HCT116 (cell line): Measurements from ENCODE around the gene SDK2. TPM values are rescaled to one million over a fixed set of nuclear protein-coding genes. Genes with fewer than 3 reads are reported as not detected.

Experiments used
- ATAC-seq: fragments of 200-7000 bp; cut with Tn5 transposase; 2 replicates; pipeline ENCODE4 v1.9.1; 2020; ENCODE audit warnings: mild to moderate bottlenecking, moderate library complexity
- BruUV-seq: library from RNA; stranded (reverse); fragments of 400-500 nt; replicated peaks from 2 replicates; lab custom pipeline; 2021; lab: Mats Ljungman, UMichigan
- CTCF ChIA-PET: fragments of 300-600 bp; sonication (Branson Sonifier 250); formaldehyde crosslinking; loops from one replicate; lab custom pipeline; 2021; ENCODE audit warnings: antibody characterized with exemption; lab: Charles Lee
- POLR2A ChIA-PET: fragments of 300-600, 350-600 bp; sonication (Branson Sonifier 250); formaldehyde crosslinking; loops from one replicate; lab custom pipeline; 2021; ENCODE audit warnings: antibody characterized with exemption; lab: Charles Lee
- RAD21 ChIA-PET, 2 experiments: fragments of 300-600 bp; sonication (Branson Sonifier 250); formaldehyde crosslinking; loops; one replicate each; lab custom pipeline; 2023; ENCODE audit warnings: low total read pairs in 2 of 2; ENCODE audit not compliant: uncharacterized antibody in 2 of 2, unreplicated experiment in 2 of 2, low non-redundant PET in 1 of 2; lab: Charles Lee
- DNase-seq: peaks from one replicate; pipeline ENCODE4 v3.0.0-alpha.2; 2010; ENCODE audit warnings: low read depth, low spot score
- H2AFZ ChIP-seq: fragments of 200-600 bp; shearing (Covaris generic), sonication (generic); 2 replicates; pipeline ENCODE4 v1.6.1; 2017; ENCODE audit warnings: low read depth, mixed run types, mixed read lengths, antibody characterized with exemption, low read length; ENCODE audit not compliant: poor library complexity, severe bottlenecking
- H3K27ac ChIP-seq: 2 replicates; pipeline ENCODE4 v1.5.1; 2012; ENCODE audit warnings: low read depth, low read length
- H3K27me3 ChIP-seq: fragments of 200-600 bp; sonication (generic); 2 replicates; pipeline ENCODE4 v1.6.1; 2016; ENCODE audit warnings: mixed run types, low read length, mixed read lengths; ENCODE audit not compliant: insufficient read depth
- H3K36me3 ChIP-seq, 2 experiments: fragments of 200-500 bp in 1 of 2; fragments of 200-600 bp in 1 of 2; sonication (Bioruptor generic) in 1 of 2; sonication (generic) in 1 of 2; 2 replicates each; pipeline versions ENCODE4 v1.5.1 to v1.6.1; 2014 to 2016; ENCODE audit warnings: low read length in 2 of 2, inconsistent platforms in 1 of 2, mixed read lengths in 1 of 2, mixed run types in 1 of 2; ENCODE audit not compliant: insufficient read depth in 2 of 2, control insufficient read depth in 1 of 2
- H3K4me1 ChIP-seq, 2 experiments: fragments of 200-600 bp in 1 of 2; sonication (generic) in 1 of 2; 2 replicates each; pipeline versions ENCODE4 v1.5.1 to v1.6.1; 2012 to 2017; ENCODE audit warnings: low read length in 2 of 2, inconsistent platforms in 1 of 2, mild to moderate bottlenecking in 1 of 2, mixed read lengths in 1 of 2, mixed run types in 1 of 2, moderate library complexity in 1 of 2; ENCODE audit not compliant: insufficient read depth in 2 of 2, control insufficient read depth in 1 of 2
- H3K4me2 ChIP-seq: fragments of 200-600 bp; sonication (generic); 2 replicates; pipeline ENCODE4 v1.6.1; 2017; ENCODE audit warnings: mixed run types, low read length, mixed read lengths
- H3K4me3 ChIP-seq, 2 experiments: fragments of 200-600 bp in 1 of 2; sonication (generic) in 1 of 2; replicated peaks in 1 of 2; 2 replicates each; pipeline ENCODE4 v1.5.1; 2011 to 2016; ENCODE audit warnings: low read length in 2 of 2, control low read depth in 1 of 2, low read depth in 1 of 2, mild to moderate bottlenecking in 1 of 2, mixed read lengths in 1 of 2, mixed run types in 1 of 2
- H3K79me2 ChIP-seq: fragments of 200-600 bp; sonication (generic); 2 replicates; pipeline ENCODE4 v1.6.1; 2017; ENCODE audit warnings: mild to moderate bottlenecking, mixed run types, low read length, moderate library complexity, mixed read lengths; ENCODE audit not compliant: insufficient read depth
- H3K9ac ChIP-seq: fragments of 200-600 bp; sonication (generic); 2 replicates; pipeline ENCODE4 v1.6.1; 2016; ENCODE audit warnings: low read length, mixed read lengths
- H3K9me2 ChIP-seq: fragments of 200-600 bp; sonication (generic), shearing (Covaris generic); 2 replicates; pipeline ENCODE4 v1.6.1; 2017; ENCODE audit warnings: mixed run types, mild to moderate bottlenecking, moderate library complexity; ENCODE audit not compliant: insufficient read depth
- H3K9me3 ChIP-seq, 2 experiments: fragments of 200-500 bp in 1 of 2; fragments of 200-600 bp in 1 of 2; sonication (Bioruptor generic) in 1 of 2; sonication (generic) in 1 of 2; 2 replicates each; pipeline ENCODE4 v1.6.1; 2014 to 2017; ENCODE audit warnings: low read length in 2 of 2, mixed read lengths in 2 of 2, inconsistent platforms in 1 of 2, low read depth in 1 of 2, mild to moderate bottlenecking in 1 of 2, mixed run types in 1 of 2, moderate library complexity in 1 of 2; ENCODE audit not compliant: control insufficient read depth in 1 of 2, insufficient read depth in 1 of 2
- H4K20me1 ChIP-seq: fragments of 200-600 bp; sonication (generic), shearing (Covaris generic); 2 replicates; pipeline ENCODE4 v1.6.1; 2017; ENCODE audit warnings: mixed run types, mild to moderate bottlenecking, moderate library complexity; ENCODE audit not compliant: insufficient read depth
- CBX3 ChIP-seq: IDR thresholded peaks from 2 replicates; pipeline ENCODE4 v1.6.1; 2012; ENCODE audit warnings: low read depth
- CEBPB ChIP-seq: IDR thresholded peaks from 2 replicates; pipeline ENCODE4 v1.6.1; 2012; ENCODE audit warnings: low read depth
- EGR1 ChIP-seq: IDR thresholded peaks from 2 replicates; pipeline ENCODE4 v1.6.1; 2012; ENCODE audit warnings: low read depth
- ELF1 ChIP-seq: IDR thresholded peaks from 2 replicates; pipeline ENCODE4 v1.6.1; 2012; ENCODE audit warnings: low read depth, borderline replicate concordance
- EZH2 ChIP-seq: fragments of 200-600 bp; sonication (generic); IDR thresholded peaks from 2 replicates; pipeline ENCODE4 v1.6.1; 2017; ENCODE audit warnings: antibody characterized with exemption, mixed run types
- EZH2phosphoT487 ChIP-seq: fragments of 200-600 bp; IDR thresholded peaks from 2 replicates; pipeline ENCODE4 v1.6.1; 2018; ENCODE audit warnings: antibody characterized with exemption, borderline replicate concordance
- FOSL1 ChIP-seq: IDR thresholded peaks from 2 replicates; pipeline ENCODE4 v1.6.1; 2012; ENCODE audit warnings: low read depth
- JUND ChIP-seq: IDR thresholded peaks from 2 replicates; pipeline ENCODE4 v1.6.1; 2012
- POLR2A ChIP-seq: IDR thresholded peaks from 2 replicates; pipeline ENCODE4 v1.7.0; 2011; ENCODE audit warnings: borderline replicate concordance; ENCODE audit not compliant: insufficient read depth, insufficient read length; ENCODE audit errors: extremely low read depth
- POLR2AphosphoS5 ChIP-seq: IDR thresholded peaks from 2 replicates; pipeline ENCODE4 v1.6.1; 2011; ENCODE audit warnings: mild to moderate bottlenecking, low read depth, low read length, moderate library complexity
- RAD21 ChIP-seq: IDR thresholded peaks from 2 replicates; pipeline ENCODE4 v1.6.1; 2012; ENCODE audit warnings: low read depth, mild to moderate bottlenecking
- SIN3A ChIP-seq: IDR thresholded peaks from 2 replicates; pipeline ENCODE4 v1.6.1; 2012; ENCODE audit warnings: low read depth
- SRF ChIP-seq: IDR thresholded peaks from 2 replicates; pipeline ENCODE4 v1.6.1; 2012; ENCODE audit warnings: low read depth
- TCF7L2 ChIP-seq: IDR thresholded peaks from 2 replicates; pipeline ENCODE4 v1.7.0; 2011; ENCODE audit warnings: borderline replicate concordance, inconsistent platforms; ENCODE audit not compliant: insufficient read depth, insufficient read length; ENCODE audit errors: extremely low read depth
- ZNF274 ChIP-seq: fragments of 200-500 bp; sonication (Bioruptor generic); IDR thresholded peaks from 2 replicates; pipeline ENCODE4 v1.6.1; 2014; ENCODE audit warnings: mild to moderate bottlenecking, low read depth, low read length, inconsistent platforms
- intact Hi-C: fragments of 100-400 bp; cut with micrococcal nuclease; formaldehyde crosslinking; loops from 2 replicates; pipeline ENCODE4 v1.10.0; 2022
- total RNA-seq: library from RNA; stranded (reverse); gene quantifications from one replicate; pipeline ENCODE4 v1.2.1, GENCODE V29; 2021; ENCODE audit not compliant: unreplicated experiment
- TF ChIP-seq, protein P1 (sequence below), 3 experiments: fragments of 200-600 bp in 1 of 3; sonication (generic) in 1 of 3; IDR thresholded peaks in 2 of 3; conservative IDR thresholded peaks in 1 of 3; 2 replicates each; pipeline ENCODE4 v1.5.1; 2012 to 2017; ENCODE audit warnings: low read depth in 2 of 3, low read length in 2 of 3, antibody characterized with exemption in 1 of 3, borderline replicate concordance in 1 of 3, control low read depth in 1 of 3, mild to moderate bottlenecking in 1 of 3, mixed read lengths in 1 of 3, mixed run types in 1 of 3, moderate library complexity in 1 of 3; ENCODE audit not compliant: insufficient read depth in 1 of 3
- TF ChIP-seq, protein P2 (sequence below): IDR thresholded peaks from 2 replicates; pipeline ENCODE4 v1.6.1; 2012
- TF ChIP-seq, protein P3 (sequence below): IDR thresholded peaks from 2 replicates; pipeline ENCODE4 v1.6.1; 2012; ENCODE audit warnings: low read depth
- TF ChIP-seq, protein P4 (sequence below): IDR thresholded peaks from 2 replicates; pipeline ENCODE4 v1.6.1; 2012

SDK2 gene
- total RNA-seq, 1 experiment from 2014 or later, result 0.10 TPM

DNA sequence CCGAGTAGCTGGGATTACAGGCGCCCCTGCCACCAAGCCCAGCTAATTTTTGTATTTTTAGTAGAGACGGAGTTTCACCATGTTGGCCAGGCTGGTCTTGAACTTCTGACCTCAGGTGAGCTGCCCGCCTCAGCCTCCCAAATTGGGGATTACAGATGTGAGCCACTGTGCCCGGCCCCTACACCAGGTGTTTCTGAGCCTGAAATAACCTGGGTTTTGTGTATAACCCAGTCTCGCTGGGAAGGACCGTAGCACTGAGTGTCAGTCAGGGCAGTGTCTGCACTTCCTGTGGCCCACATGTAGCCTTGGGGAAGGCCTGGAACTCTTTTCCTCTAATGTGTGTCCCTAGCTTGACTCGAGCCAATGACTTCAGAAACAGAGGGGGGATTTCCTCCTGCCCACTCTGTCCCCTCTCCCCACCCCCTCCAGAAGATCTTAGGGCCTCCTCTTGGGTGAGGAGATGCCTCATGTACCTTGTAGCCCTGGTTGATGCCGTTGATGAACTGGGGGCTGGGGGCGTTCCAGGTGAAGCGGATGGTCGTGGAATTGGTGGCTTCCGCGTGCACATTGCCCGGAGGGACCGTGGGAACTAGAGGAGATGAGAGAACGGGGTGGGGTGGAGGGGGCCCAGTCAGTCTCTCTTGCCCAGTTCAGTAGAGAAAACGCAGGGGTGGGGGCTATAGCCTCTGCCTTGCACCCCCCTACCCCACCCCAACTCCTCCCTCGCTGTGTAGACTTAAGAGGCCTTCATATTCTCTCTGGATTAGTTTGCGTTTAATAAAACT is 229.9 kb downstream of the SDK2 start:
- Histone ChIP-seq H2AFZ (no peak overlapping the region), H3K9me2 (no peaks in the 10 kb centered on the region), H3K9me3 (no peaks in the 10 kb centered on the region), H3K4me3 (no peak overlapping the region), H3K4me2 (no peak overlapping the region), H4K20me1 (no peaks in the 10 kb centered on the region), H3K4me1 (no peaks in the 10 kb centered on the region), H3K9ac (no peak overlapping the region), H3K36me3 (no peaks in the 10 kb centered on the region), H3K79me2 (no peaks in the 10 kb centered on the region), H3K27ac (no peak overlapping the region), H3K27me3 (no peaks in the 10 kb centered on the region)
- POLR2A ChIA-PET, result no interaction called here
- no peak for TF ChIP-seq SRF
- no peak for TF ChIP-seq SIN3A
- TF ChIP-seq TCF7L2, result no peak
- no peak for TF ChIP-seq ZNF274
- TF ChIP-seq, protein P1, sequence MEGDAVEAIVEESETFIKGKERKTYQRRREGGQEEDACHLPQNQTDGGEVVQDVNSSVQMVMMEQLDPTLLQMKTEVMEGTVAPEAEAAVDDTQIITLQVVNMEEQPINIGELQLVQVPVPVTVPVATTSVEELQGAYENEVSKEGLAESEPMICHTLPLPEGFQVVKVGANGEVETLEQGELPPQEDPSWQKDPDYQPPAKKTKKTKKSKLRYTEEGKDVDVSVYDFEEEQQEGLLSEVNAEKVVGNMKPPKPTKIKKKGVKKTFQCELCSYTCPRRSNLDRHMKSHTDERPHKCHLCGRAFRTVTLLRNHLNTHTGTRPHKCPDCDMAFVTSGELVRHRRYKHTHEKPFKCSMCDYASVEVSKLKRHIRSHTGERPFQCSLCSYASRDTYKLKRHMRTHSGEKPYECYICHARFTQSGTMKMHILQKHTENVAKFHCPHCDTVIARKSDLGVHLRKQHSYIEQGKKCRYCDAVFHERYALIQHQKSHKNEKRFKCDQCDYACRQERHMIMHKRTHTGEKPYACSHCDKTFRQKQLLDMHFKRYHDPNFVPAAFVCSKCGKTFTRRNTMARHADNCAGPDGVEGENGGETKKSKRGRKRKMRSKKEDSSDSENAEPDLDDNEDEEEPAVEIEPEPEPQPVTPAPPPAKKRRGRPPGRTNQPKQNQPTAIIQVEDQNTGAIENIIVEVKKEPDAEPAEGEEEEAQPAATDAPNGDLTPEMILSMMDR (IDR thresholded peaks at IDR 0.05 in 2 of 3, conservative IDR thresholded peaks at IDR 0.05 in 1 of 3; ENCODE audit: borderline replicate concordance in 1 of 3, insufficient read depth in 1 of 3, low read depth in 2 of 3, low read length in 2 of 3), result no peak
- TF ChIP-seq EZH2phosphoT487, result no peak
- no peak for TF ChIP-seq CBX3
- TF ChIP-seq, protein P2, sequence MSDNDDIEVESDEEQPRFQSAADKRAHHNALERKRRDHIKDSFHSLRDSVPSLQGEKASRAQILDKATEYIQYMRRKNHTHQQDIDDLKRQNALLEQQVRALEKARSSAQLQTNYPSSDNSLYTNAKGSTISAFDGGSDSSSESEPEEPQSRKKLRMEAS, result no peak
- TF ChIP-seq EZH2, result no peak
- TF ChIP-seq ELF1, result no peak
- TF ChIP-seq POLR2AphosphoS5, result no peak
- TF ChIP-seq, protein P3, sequence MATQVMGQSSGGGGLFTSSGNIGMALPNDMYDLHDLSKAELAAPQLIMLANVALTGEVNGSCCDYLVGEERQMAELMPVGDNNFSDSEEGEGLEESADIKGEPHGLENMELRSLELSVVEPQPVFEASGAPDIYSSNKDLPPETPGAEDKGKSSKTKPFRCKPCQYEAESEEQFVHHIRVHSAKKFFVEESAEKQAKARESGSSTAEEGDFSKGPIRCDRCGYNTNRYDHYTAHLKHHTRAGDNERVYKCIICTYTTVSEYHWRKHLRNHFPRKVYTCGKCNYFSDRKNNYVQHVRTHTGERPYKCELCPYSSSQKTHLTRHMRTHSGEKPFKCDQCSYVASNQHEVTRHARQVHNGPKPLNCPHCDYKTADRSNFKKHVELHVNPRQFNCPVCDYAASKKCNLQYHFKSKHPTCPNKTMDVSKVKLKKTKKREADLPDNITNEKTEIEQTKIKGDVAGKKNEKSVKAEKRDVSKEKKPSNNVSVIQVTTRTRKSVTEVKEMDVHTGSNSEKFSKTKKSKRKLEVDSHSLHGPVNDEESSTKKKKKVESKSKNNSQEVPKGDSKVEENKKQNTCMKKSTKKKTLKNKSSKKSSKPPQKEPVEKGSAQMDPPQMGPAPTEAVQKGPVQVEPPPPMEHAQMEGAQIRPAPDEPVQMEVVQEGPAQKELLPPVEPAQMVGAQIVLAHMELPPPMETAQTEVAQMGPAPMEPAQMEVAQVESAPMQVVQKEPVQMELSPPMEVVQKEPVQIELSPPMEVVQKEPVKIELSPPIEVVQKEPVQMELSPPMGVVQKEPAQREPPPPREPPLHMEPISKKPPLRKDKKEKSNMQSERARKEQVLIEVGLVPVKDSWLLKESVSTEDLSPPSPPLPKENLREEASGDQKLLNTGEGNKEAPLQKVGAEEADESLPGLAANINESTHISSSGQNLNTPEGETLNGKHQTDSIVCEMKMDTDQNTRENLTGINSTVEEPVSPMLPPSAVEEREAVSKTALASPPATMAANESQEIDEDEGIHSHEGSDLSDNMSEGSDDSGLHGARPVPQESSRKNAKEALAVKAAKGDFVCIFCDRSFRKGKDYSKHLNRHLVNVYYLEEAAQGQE, result no peak
- TF ChIP-seq RAD21, result no peak
- TF ChIP-seq EGR1, result no peak
- TF ChIP-seq JUND, result no peak
- TF ChIP-seq CEBPB, result no peak
- no peak for TF ChIP-seq FOSL1
- TF ChIP-seq POLR2A, result no peak
- TF ChIP-seq, protein P4, sequence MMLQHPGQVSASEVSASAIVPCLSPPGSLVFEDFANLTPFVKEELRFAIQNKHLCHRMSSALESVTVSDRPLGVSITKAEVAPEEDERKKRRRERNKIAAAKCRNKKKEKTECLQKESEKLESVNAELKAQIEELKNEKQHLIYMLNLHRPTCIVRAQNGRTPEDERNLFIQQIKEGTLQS, result no peak
- RAD21 ChIA-PET, result no interaction called here
- ATAC-seq, result no peak
- DNase-seq, result no peak
- intact Hi-C loops, result no loop called here
- CTCF ChIA-PET, result no interaction called here
- BruUV-seq, result no TSS peak
